Endothelial cell (in vitro differentiated cells): ENCODE results near the gene MSH5. TPM values are rescaled to one million over a fixed set of nuclear protein-coding genes. Genes with fewer than 3 reads are reported as not detected.

ENCODE experiments used
- DNase-seq: peaks from one replicate; pipeline ENCODE4 v3.0.0; 2021; ENCODE audit warnings: low spot score
- H3K27ac Mint-ChIP-seq: one replicate; pipeline ENCODE4 v1.8.0; 2021; ENCODE audit warnings: mixed read lengths, inconsistent platforms; ENCODE audit not compliant: unreplicated experiment
- H3K27me3 Mint-ChIP-seq: one replicate; pipeline ENCODE4 v1.8.0; 2021; ENCODE audit warnings: mild to moderate bottlenecking, moderate library complexity, mixed read lengths, inconsistent platforms; ENCODE audit not compliant: unreplicated experiment
- H3K36me3 Mint-ChIP-seq: one replicate; pipeline ENCODE4 v1.8.0; 2021; ENCODE audit warnings: mild to moderate bottlenecking, low read depth, mixed read lengths, inconsistent platforms; ENCODE audit not compliant: unreplicated experiment
- H3K4me1 Mint-ChIP-seq: one replicate; pipeline ENCODE4 v1.8.0; 2021; ENCODE audit warnings: mild to moderate bottlenecking, mixed read lengths, inconsistent platforms; ENCODE audit not compliant: unreplicated experiment
- H3K4me3 Mint-ChIP-seq: one replicate; pipeline ENCODE4 v1.8.0; 2021; ENCODE audit warnings: mild to moderate bottlenecking, mixed read lengths, inconsistent platforms; ENCODE audit not compliant: unreplicated experiment
- H3K9me3 Mint-ChIP-seq: one replicate; pipeline ENCODE4 v1.8.0; 2021; ENCODE audit warnings: mixed read lengths, inconsistent platforms; ENCODE audit not compliant: unreplicated experiment
- CTCF ChIP-seq: fragments of 200-600 bp; sonication (generic); IDR thresholded peaks from one replicate; pipeline ENCODE4 v1.5.0; 2021; ENCODE audit warnings: antibody characterized with exemption; ENCODE audit not compliant: unreplicated experiment
- total RNA-seq: library from RNA; stranded (reverse); fragmentation: NEBNext Ultra II Directional; extraction: Animal tissue kit (Norgen Biotek cat#: 25700); gene quantifications from one replicate; pipeline ENCODE4 v1.2.1, GENCODE V29; 2021; ENCODE audit not compliant: unreplicated experiment

Gene MSH5
- total RNA-seq, 1 donor from 2014 or later: 16.1 TPM

GRCh38 chr6:31692353-31692752, 47.5 kb upstream of the MSH5 start:
- no peak for TF ChIP-seq CTCF
- H3K4me1 Mint-ChIP-seq: peaks cover 21% of the 10 kb centered on the region
- peaks cover 16% of the 10 kb centered on the region for H3K36me3 Mint-ChIP-seq
- no peaks in the 10 kb centered on the region for H3K9me3 Mint-ChIP-seq
- no peak overlapping the region for H3K27ac Mint-ChIP-seq
- no peak for DNase-seq
- no peak overlapping the region for H3K4me3 Mint-ChIP-seq
- peaks cover 4% of the 10 kb centered on the region for H3K27me3 Mint-ChIP-seq

- no peak for TF ChIP-seq CTCF
- peaks cover 16% of the 10 kb centered on the region for H3K36me3 Mint-ChIP-seq
- H3K27me3 Mint-ChIP-seq: peaks cover 3% of the 10 kb centered on the region
- H3K9me3 Mint-ChIP-seq: no peaks in the 10 kb centered on the region
- peaks cover 26% of the 10 kb centered on the region for H3K4me1 Mint-ChIP-seq
- no peak overlapping the region for H3K4me3 Mint-ChIP-seq
- no peak for DNase-seq
- H3K27ac Mint-ChIP-seq: no peak overlapping the region
Observed at GRCh38 chr6:31692886-31693285, 46.9 kb upstream of the MSH5 start.

GRCh38 chr6:31693535-31693934, 46.3 kb upstream of the MSH5 start:
- Mint-ChIP-seq H3K9me3 (no peaks in the 10 kb centered on the region), H3K27me3 (peaks cover 3% of the 10 kb centered on the region), H3K27ac (no peak overlapping the region)

GRCh38 chr6:31697555-31697954, 42.2 kb upstream of the MSH5 start:
- no peak for DNase-seq
- Mint-ChIP-seq H3K27me3 (peaks cover 3% of the 10 kb centered on the region), H3K36me3 (peaks cover 10% of the 10 kb centered on the region), H3K4me1 (peaks cover 30% of the 10 kb centered on the region), H3K9me3 (no peaks in the 10 kb centered on the region), H3K4me3 (peak overlapping the region; percentile 5), H3K27ac (peak overlapping the region; percentile 84)
- no peak for TF ChIP-seq CTCF

More at GRCh38 chr6:31693535-31693934, 46.3 kb upstream of the MSH5 start:
- Mint-ChIP-seq H3K4me3 (no peak overlapping the region), H3K4me1 (peaks cover 29% of the 10 kb centered on the region), H3K36me3 (peaks cover 16% of the 10 kb centered on the region)
- no peak for DNase-seq
- no peak for TF ChIP-seq CTCF

- no peak for TF ChIP-seq CTCF
- Mint-ChIP-seq H3K4me1 (peaks cover 32% of the 10 kb centered on the region), H3K9me3 (no peaks in the 10 kb centered on the region), H3K27ac (no peak overlapping the region), H3K36me3 (no peaks in the 10 kb centered on the region), H3K4me3 (peak overlapping the region; percentile 48), H3K27me3 (peaks cover 6% of the 10 kb centered on the region)
- DNase-seq: no peak
Observed at GRCh38 chr6:31700740-31701401, 38.9 kb upstream of the MSH5 start.
